Stimulated activated CD8-positive, alpha-beta memory T cell treated with anti-CD3 and anti-CD28 coated beads, Interleukin-12 subunit alpha, Interleukin-12 subunit beta, amount 100 ng/mL, for 4 hours (primary cell): Measurements from ENCODE around the gene PCDHGA2.
"Not testable (repeated sequence)": the region's sequence is repeated elsewhere in the genome, so short reads cannot be mapped to it uniquely, and the experiment has no call there.

Source experiments
- DNase-seq: peaks from one replicate; pipeline ENCODE4 v3.0.0-alpha.2; 2020; ENCODE audit warnings: low read depth

Gene PCDHGA2

DNA sequence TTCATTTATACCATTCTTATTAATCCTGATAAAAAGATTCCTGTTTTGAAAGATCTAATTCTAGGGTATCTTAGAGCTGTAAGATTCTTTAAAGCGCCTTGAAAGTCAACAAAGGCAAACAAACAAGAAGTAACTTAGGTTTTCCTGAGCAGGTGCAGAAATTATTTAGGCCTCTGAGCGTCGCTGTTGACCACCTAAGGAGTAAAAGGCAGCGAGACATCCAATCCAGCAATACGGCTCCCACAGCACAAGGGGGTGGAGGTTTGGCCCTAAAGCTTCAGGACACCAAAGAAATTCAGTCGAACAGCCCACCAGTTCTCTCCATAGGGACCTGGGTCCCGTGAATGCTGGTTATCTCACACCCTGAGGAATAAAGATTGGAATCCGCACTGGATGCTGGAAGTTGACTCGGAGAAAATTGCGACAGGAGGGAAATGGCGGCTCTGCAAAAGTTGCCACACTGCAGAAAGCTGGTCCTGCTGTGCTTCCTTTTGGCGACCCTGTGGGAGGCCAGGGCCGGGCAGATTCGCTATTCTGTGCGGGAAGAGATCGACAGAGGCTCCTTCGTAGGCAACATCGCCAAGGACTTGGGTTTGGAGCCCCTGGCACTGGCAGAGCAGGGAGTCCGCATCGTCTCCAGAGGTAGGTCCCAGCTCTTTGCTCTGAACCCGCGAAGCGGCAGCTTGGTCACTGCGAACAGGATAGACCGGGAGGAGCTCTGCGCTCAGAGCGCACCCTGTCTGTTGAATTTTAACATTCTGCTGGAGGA is at the start of gene PCDHGA2:
PCDHGA2 (plus strand) TSS at position 223 of the 769 bp plus-strand sequence.
- DNase-seq = no peak

DNA sequence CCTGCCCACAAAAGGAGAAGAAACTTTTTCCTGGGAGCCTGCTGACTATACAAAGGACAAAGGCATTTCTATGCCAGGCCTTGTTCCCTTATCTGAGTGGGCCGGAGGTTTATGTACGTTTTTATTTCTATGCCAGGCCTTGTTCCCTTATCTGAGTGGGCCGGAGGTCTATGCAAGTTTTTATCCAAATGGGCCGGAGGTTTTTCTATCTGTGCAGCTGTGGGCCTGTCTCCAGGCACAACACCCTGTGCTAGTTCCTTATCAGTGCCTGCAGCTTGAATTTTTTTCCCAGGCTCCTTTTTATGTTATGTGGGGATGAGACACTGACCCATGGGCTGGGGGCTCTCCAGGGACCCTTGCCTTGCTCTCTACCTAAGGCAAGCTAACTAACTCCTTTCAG is 40.2 kb upstream of the PCDHGA2 start:
- DNase-seq = no peak

DNA sequence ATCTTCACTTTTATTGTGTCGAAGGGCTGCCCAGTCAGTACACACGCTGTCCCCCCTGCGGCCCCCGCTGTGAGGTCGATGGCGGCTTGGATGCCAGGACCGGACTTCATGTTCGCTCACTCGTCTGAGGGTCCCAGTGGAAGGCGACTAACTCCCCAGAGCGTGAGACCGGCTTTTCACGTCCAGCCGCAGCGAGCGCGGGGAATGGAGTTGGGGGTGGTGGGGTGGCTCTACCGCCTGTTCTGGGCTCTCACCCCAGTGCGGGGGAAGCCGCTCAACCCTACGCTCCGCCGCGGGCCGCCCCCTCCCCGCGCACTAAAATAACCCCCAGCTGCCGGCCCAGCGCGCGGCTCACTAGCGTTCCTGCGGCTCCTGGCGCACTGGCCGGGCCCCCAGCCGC is 34.8 kb upstream of the PCDHGA2 start, which contains the start of gene SLC25A2:
SLC25A2 (minus strand) TSS at position 294 of the 400 bp plus-strand sequence; CDS start at position 110, 184 bp downstream.
- DNase-seq = no peak

DNA sequence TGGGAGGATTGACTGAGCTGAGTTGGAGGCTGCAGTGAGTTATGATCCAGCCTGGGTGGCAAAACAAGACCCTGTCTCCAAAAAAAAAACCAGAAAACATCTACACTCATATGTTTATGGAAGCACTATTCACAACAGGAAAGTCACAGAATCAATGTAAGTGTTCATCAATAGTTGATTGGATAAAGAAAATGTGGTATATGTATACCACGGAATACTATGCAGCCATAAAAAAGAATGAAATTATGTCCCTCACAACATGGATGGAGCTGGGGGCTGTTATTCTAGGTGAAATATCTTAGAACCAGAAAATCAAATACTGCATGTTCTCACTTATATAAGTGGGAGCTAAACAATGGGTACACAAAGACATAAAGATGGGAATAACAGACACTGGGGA is 31.9 kb upstream of the PCDHGA2 start:
- no peak for DNase-seq

DNA sequence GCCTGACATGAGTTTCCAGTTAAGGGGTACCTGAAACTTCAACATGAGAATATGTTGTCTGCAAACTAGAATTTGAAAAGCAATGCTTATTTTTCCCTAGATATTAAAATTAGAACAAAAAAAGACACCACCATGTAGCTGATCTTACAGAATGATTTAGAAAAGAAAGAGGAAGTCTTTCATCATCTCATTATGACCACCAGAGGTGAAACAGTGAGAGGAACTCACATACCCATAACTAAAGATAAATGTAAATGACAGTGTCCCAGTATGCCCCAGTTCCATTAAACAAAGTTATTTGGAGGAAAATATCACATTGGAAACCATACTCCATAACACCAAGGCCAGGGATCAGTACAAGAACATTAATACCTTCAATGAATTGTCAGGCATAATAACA is 24.8 kb upstream of the PCDHGA2 start:
- DNase-seq = no peak

DNA sequence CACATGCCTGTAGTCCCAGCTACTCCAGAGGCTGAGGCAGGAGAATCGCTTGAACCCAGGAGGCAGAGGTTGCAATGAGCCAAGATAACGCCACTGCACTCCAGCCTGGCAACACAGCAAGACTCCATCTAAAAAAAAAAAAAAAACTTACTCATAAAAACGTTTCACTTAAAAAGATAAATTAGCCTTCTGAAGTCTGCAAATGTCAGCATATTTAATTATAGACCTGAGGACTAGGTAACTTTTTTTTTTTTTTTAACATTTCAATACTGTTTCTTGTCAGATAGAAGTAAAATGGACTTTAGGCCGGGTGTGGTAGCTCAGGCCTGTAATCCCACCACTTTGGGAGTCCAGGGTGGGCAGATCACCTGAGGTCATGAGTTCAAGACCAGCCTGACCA is 21.6 kb upstream of the PCDHGA2 start:
- not testable (repeated sequence) for DNase-seq

DNA sequence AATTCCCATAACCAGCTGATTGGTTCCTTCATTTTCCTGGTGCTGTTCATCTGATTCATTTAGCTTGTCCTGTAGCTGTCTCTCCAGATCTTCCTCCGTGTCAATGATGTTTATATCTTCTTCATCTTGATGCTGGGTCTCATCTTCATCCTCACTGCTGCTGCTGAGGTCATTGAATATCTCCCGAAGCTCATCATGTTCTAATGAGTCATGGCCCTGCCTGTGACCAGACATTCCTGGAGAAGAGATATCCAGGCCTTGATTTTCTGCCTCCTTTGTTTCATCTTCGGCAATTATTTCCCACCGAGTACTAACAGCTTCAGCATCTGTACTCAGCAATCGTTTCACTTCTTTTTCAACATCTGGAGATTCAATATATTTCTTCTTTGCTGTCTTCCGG is 19.4 kb upstream of the PCDHGA2 start:
- no peak for DNase-seq

DNA sequence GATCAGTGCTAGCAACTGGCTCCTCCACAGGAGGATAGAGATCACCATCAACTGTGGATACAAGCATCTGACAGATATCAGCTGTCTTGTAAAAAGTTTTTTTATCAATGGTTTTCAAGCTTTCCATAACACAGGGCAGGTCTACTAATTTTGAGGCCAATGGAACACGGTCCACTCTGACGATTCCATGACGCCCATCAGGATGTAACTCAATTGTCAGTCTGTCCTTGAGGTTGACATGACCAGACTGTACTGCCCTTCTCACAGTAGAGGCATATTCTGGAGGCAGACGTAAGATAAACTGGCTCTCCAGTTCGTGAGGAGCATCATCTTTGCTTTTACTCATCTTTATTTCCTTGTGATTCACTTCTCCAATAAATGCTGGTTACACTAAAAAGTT is 18.9 kb upstream of the PCDHGA2 start:
- DNase-seq = no peak

DNA sequence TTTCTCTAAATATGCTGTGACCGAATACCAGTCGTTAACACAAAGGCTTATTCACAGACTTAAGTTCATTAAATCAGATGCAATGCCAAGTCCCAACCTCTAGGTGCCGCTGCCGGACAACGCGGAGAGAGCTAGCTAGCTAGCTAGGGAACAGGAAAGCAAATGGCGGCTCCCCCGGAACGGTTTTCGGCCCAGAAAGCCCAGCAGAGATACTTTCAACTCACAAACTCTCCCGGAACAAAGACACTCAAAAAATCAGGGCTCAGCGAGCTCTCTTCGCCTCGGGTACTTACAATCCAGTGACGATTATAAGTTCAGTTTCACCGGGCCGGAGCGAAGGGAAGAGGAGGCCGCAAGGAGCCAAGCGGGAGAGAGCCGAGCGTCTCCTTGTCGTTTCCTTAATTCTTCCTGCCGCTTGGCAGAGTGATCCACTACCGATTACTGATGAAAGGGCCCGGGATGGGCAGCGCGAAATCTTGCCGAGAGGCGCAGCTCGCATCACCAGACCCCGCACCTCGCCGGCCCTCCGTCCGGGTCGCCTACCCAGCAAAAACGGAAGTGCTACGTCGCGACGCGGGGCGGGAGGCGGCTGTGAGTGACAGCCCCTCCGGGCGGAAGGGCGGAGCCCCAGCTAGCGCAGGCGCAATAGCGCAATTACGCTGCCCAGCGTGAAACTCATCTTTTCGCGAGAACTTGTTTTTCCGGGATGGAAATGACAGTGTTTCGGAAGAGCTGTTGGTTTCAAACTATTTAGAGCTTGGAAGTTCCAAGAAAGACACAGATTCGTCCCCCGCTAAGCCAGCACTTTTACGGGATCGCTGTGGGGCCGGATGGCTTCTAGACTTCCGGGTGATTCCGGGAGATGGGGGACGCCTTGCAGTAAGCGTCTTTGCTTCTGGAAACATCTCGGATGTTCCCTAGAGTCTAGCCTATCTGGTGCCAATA is 18.1 kb upstream of the PCDHGA2 start, which contains the start of gene TAF7:
TAF7 (minus strand) TSS at position 560 of the 945 bp plus-strand sequence. CDS start 740 bp downstream, outside the sequence.
- peak; percentile 85 for DNase-seq

DNA sequence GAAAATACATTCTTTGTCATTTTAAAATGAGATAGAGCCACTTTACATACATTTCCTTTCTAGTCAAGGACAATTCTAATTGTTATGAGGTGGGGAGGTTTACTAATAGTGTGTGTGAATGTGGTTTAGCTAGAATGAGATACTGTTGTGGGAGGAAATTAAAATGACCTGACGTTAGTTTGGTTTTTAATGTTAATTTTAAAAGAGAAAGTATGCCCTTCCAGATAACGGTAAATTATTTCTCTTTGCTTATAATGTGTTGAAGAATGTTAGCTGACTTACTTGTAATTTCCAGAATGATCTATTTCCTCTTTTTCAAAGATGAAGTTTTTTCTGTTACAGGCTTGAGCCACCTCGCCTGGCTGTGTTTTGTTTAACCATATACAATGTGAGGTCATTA is 16.3 kb upstream of the PCDHGA2 start:
- DNase-seq = no peak

DNA sequence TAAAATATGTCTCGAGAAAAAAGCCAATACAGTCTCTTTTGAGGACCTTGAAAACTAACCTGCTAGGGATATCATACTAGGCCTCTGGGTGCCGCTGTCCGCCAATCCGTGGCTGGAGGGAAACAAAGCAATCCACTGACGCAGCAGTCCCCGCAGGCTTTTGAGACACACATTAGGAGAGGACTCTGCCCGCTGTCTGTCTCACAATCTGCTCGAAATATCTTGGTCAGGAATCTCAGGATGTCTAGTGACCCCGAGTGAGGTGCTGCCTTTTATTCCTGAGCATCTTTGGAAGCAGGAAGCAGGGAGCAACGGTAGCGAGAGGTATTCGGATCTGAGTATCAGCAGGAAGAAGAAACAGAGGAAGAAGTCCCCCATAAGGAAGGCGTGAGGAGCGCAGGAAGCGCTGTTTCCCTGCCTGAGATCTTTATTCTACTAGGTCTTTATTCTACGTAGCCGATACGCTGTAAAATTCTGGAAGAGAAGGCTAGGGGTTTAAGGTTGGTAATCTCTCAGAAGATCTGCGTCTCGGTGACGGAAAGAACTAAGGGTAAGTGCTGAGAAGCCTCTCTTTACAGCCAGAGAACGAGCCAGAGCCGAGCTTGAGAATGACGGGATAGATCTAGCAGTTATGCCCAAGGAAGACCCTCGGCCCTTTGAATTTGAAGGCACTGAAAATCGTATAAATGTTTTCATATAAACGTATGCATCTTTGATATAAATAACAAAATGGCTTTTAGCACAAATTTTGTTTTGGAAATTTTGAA is 12.3 kb upstream of the PCDHGA2 start:
- peak; percentile 37 for DNase-seq

DNA sequence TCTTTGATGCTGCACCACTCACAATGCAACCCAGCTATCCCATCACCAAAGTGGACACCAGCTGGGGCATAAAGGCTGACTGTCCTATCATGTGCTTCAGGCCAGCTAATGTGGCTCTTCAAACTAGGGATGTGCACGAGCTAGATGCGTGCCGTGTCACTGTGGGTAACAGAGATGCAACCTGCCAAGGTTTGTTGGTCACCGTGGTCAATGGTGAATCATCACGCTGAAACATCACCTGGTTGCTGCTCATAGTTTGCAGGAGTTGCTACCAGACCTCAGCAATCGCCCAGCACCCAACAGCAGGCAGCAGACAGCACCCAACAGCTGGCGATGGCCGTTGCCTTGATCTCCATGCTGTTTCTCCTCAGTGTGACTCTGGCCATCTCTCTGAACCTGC is 10.3 kb upstream of the PCDHGA2 start:
- no peak for DNase-seq

DNA sequence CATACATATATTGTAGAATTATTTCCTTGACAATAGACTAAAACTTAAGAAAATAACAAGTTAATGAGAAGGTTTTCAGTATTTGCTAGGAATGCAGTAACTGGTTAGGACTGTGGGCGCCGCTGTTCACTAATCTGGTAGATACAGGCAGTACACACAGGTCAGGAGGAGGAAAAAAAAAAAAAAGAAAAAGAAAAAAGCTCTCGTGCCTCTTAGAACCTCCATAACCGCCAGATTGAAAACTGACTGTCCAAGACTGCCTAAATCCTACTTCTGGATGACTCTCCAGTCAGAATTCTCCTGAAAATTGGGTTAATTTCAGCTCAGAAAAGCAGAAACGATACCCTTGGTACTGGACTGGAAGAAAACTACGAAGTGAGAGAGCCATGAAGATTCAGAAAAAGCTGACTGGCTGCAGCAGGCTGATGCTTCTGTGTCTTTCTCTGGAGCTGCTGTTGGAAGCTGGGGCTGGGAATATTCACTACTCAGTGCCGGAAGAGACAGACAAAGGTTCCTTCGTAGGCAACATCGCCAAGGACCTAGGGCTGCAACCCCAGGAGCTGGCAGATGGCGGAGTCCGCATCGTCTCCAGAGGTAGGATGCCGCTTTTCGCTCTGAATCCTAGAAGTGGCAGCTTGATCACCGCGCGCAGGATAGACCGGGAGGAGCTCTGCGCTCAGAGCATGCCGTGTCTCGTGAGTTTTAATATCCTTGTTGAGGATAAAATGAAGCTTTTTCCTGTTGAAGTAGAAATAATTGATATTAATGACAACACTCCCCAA is 8.1 kb upstream of the PCDHGA2 start, which contains the start of gene PCDHGA1:
PCDHGA1 (plus strand) TSS at position 216 of the 782 bp plus-strand sequence.
- DNase-seq = no peak

DNA sequence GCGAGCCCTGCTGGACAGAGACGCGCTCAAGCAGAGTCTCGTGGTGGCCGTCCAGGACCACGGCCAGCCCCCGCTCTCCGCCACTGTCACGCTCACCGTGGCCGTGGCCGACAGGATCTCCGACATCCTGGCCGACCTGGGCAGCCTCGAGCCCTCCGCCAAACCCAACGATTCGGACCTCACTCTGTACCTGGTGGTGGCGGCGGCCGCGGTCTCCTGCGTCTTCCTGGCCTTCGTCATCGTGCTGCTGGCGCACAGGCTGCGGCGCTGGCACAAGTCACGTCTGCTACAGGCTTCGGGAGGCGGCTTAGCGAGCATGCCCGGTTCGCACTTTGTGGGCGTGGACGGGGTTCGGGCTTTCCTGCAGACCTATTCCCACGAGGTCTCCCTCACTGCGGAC is 6.0 kb upstream of the PCDHGA2 start:
- DNase-seq = not testable (repeated sequence)

DNA sequence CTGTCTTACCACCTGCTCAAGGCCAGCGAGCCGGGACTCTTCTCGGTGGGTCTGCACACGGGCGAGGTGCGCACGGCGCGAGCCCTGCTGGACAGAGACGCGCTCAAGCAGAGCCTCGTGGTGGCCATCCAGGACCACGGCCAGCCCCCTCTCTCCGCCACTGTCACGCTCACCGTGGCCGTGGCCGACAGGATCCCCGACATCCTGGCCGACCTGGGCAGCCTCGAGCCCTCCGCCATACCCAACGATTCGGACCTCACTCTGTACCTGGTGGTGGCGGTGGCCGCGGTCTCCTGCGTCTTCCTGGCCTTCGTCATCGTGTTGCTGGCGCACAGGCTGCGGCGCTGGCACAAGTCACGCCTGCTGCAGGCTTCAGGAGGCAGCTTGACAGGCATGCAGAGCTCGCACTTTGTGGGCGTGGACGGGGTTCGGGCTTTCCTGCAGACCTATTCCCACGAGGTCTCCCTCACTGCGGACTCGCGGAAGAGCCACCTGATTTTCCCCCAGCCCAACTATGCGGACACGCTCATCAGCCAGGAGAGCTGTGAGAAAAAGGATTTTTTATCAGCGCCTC is 2.3 kb downstream of the PCDHGA2 start:
- DNase-seq = not testable (repeated sequence)

DNA sequence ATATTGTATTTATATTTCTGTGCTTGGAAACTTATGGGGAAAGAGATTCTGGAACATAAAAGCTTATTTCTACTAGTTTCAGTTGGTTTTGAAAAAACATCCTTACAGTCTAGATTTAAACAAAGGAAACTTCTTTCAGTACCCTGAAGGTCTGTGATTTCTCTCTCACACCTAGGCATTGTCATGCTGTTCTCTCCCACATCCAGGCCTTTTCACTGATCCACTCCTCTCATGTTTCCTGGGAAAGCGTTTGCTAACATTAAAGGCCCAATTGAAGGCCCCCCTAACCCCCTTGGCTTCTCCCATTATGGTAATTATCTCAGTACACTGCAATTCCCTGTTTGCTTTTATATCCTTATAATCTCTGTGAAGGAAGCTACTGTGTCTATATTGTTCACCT is 4.2 kb downstream of the PCDHGA2 start:
- no peak for DNase-seq

DNA sequence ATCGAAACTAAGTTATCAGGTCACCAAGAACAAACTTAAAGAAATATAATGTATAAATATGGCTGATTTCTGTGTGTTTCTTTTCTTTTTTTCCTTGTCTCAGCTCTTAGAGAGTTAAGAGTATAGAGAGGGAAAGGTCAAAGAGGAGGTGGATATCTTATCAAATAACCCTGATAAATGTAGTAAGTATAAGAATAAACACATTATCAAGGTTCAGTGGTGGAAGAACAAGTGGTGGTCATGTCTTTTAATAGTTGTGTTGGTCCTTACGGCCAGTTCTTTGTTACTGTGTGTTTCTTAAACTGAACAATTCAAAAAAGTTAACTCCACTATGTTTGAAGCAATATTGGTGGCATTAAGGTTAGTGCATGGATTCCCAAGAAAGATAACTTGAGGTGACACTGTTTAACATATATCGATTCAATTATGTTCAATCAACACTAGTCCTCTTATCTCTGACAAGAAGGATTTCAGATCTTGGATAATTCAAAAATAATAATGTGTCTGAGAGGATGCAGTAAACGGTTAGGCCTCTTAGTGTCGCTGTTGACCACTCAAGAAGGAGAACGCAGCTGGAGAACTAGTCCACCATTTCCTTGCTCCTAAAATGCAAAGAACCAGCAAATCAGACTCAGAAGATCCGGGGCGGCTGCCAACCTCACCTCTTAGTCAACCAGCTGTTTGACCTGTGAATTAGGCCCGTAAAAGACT is 4.8 kb downstream of the PCDHGA2 start, which contains the start of gene PCDHGA3:
PCDHGA3 (plus strand) TSS at position 588 of the 711 bp plus-strand sequence. CDS start 205 bp downstream, outside the sequence.
- no peak for DNase-seq

DNA sequence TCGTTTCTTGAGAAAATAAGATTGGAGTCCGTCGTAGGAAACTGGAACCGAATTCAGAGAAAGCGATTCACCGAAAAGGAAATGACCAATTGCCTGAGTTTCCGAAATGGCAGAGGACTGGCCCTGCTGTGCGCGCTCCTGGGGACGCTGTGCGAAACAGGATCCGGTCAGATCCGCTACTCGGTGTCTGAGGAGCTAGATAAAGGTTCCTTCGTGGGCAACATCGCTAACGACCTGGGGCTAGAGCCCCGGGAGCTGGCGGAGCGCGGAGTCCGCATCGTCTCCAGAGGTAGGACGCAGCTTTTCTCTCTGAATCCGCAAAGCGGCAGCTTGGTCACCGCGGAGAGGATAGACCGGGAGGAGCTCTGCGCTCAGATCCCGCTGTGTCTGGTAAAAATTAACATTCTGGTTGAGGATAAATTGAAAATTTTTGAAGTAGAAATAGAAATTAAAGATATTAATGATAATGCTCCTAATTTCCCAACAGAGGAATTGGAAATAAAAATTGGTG is 5.4 kb downstream of the PCDHGA2 start:
- DNase-seq = no peak

DNA sequence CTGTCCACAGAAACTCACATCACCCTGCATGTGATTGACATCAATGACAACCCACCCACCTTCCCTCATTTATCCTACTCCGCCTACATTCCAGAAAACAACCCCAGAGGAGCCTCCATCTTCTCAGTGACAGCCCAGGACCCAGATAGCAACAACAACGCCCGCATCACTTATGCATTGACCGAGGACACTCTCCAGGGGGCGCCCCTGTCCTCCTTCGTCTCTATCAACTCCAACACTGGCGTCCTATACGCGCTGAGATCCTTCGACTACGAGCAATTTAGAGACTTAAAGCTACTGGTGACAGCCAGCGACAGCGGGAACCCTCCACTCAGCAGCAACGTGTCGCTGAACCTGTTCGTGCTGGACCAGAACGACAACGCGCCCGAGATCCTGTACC is 6.8 kb downstream of the PCDHGA2 start:
- DNase-seq = no peak

DNA sequence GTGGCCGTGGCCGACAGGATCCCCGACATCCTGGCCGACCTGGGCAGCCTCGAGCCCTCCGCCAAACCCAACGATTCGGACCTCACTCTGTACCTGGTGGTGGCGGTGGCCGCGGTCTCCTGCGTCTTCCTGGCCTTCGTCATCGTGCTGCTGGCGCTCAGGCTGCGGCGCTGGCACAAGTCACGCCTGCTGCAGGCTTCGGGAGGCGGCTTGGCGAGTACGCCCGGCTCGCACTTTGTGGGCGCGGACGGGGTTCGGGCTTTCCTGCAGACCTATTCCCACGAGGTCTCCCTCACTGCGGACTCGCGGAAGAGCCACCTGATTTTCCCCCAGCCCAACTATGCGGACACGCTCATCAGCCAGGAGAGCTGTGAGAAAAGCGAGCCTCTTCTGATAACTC is 7.5 kb downstream of the PCDHGA2 start:
- DNase-seq = not testable (repeated sequence)
